Measurements from ENCODE around the gene PWWP2B. TPM values are rescaled to one million over a fixed set of nuclear protein-coding genes. Genes with fewer than 3 reads are reported as not detected.

PWWP2B gene
- total RNA-seq, 1 donor from 2014 or later: 12.0 TPM

DNA sequence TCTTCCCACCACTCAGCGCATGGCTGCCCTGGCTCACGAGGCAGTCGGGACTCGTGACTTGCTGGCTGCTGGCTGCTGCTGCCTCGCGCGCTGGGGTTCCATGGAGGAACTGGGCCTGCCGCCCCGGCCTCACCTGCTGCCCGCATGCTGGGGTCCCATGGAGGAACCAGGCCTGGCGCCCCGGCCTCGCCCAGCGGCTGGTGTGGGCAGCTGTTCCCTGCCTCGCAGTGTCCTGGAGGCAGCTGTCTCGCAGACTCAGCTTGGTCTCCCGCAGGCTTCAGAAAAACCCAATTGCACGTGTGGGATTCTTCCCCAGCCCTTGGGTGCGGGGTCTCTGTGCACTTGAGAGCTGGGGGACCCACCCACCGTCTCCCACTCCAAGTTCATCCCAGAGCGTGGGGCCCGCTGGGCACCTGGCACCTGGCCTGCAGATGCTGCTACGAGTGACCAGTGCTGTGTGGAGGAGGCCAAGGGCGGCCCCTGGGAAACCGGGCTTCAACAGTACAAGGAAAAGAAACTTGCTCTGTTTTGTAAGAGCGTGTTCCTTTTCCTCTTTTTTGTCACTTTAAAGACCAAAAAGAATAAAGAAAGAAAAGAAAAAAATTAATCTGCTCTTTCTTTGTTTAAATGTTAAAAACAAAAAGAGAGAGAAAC, 20.4 kb downstream of the PWWP2B start:
- Histone ChIP-seq H3K9me3 (ENCODE audit: insufficient read depth, low read depth, low read length) (no peaks in the 10 kb centered on the region), H3K4me1 (ENCODE audit: insufficient read depth, low read length) (peaks cover 14% of the 10 kb centered on the region), H4K20me1 (ENCODE audit: insufficient read depth, low read length) (peaks cover 8% of the 10 kb centered on the region), H3K4me2 (ENCODE audit: low read length) (no peak overlapping the region), H3K36me3 (ENCODE audit: insufficient read depth, low read length) (no peaks in the 10 kb centered on the region), H3K27ac (ENCODE audit: low read depth, low read length) (no peak overlapping the region), H2AFZ (ENCODE audit: low read depth, low read length) (no peak overlapping the region), H3K27me3 (ENCODE audit: insufficient read depth, low read length) (no peaks in the 10 kb centered on the region), H3K79me2 (ENCODE audit: insufficient read depth, low read length) (no peaks in the 10 kb centered on the region), H3K9ac (ENCODE audit: low read length) (no peak overlapping the region), H3K4me3 (ENCODE audit: insufficient read depth, low read depth, low read length) (no peak overlapping the region)
- Mint-ChIP-seq H3K4me1 (ENCODE audit: low read depth, unreplicated experiment) (peaks cover 19% of the 10 kb centered on the region), H3K36me3 (ENCODE audit: low read depth, unreplicated experiment) (no peaks in the 10 kb centered on the region), H3K9me3 (ENCODE audit: unreplicated experiment) (no peaks in the 10 kb centered on the region), H3K27me3 (ENCODE audit: low read depth, unreplicated experiment) (no peaks in the 10 kb centered on the region), H3K27ac (ENCODE audit: unreplicated experiment) (no peak overlapping the region), H3K4me3 (ENCODE audit: unreplicated experiment) (no peak overlapping the region)
- DNase-seq (ENCODE audit: low read depth) (no peak), FAIRE-seq (no peak)
- no peak for TF ChIP-seq EZH2 (IDR thresholded peaks at IDR 0.05; ENCODE audit: insufficient read depth, low read length)
- TF ChIP-seq, protein P1, sequence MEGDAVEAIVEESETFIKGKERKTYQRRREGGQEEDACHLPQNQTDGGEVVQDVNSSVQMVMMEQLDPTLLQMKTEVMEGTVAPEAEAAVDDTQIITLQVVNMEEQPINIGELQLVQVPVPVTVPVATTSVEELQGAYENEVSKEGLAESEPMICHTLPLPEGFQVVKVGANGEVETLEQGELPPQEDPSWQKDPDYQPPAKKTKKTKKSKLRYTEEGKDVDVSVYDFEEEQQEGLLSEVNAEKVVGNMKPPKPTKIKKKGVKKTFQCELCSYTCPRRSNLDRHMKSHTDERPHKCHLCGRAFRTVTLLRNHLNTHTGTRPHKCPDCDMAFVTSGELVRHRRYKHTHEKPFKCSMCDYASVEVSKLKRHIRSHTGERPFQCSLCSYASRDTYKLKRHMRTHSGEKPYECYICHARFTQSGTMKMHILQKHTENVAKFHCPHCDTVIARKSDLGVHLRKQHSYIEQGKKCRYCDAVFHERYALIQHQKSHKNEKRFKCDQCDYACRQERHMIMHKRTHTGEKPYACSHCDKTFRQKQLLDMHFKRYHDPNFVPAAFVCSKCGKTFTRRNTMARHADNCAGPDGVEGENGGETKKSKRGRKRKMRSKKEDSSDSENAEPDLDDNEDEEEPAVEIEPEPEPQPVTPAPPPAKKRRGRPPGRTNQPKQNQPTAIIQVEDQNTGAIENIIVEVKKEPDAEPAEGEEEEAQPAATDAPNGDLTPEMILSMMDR (IDR thresholded peaks at IDR 0.05; ENCODE audit: insufficient read depth, low read depth, low read length): no peak

DNA sequence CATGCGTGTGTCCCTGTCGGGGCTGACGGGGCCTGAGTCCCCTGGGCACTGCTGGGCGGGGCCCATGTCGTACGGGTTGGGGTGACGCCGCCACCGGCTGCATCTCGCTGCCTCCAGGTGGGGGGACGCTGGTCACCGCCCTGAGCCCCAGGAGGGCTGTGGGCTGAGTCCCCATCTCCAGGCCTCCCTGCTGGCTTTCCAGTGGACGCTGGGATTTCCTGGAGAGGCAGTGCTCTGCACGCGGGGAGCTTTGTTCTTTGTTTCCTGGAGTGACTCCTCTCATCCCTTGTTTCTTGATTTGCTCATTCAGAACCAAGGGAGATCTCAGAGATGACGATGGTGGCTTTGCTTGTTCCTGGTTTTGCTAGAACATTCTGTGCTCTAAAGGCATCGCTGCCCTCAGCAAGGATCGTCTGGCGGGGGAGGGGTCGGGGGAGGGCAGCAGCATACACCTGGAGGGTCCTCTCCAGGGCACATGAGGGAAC, 21.0 kb downstream of the PWWP2B start:
- Mint-ChIP-seq H3K9me3 (ENCODE audit: unreplicated experiment) (no peaks in the 10 kb centered on the region), H3K4me3 (ENCODE audit: unreplicated experiment) (no peak overlapping the region), H3K27ac (ENCODE audit: unreplicated experiment) (no peak overlapping the region), H3K27me3 (ENCODE audit: low read depth, unreplicated experiment) (no peaks in the 10 kb centered on the region), H3K36me3 (ENCODE audit: low read depth, unreplicated experiment) (no peaks in the 10 kb centered on the region), H3K4me1 (ENCODE audit: low read depth, unreplicated experiment) (peaks cover 23% of the 10 kb centered on the region)
- no peaks in the 10 kb centered on the region for H3K79me2 ChIP-seq (ENCODE audit: insufficient read depth, low read length)
- no peak overlapping the region for H3K4me2 ChIP-seq (ENCODE audit: low read length)
- DNase-seq (ENCODE audit: low read depth): no peak
- H3K9me3 ChIP-seq (ENCODE audit: insufficient read depth, low read depth, low read length): no peaks in the 10 kb centered on the region
- H3K4me1 ChIP-seq (ENCODE audit: insufficient read depth, low read length): peaks cover 14% of the 10 kb centered on the region
- H3K9ac ChIP-seq (ENCODE audit: low read length): no peak overlapping the region
- H2AFZ ChIP-seq (ENCODE audit: low read depth, low read length): no peak overlapping the region
- no peaks in the 10 kb centered on the region for H3K36me3 ChIP-seq (ENCODE audit: insufficient read depth, low read length)
- H3K4me3 ChIP-seq (ENCODE audit: insufficient read depth, low read depth, low read length): no peak overlapping the region
- H4K20me1 ChIP-seq (ENCODE audit: insufficient read depth, low read length): peaks cover 8% of the 10 kb centered on the region
- FAIRE-seq: no peak
- H3K27ac ChIP-seq (ENCODE audit: low read depth, low read length): no peak overlapping the region
- no peak for TF ChIP-seq EZH2 (IDR thresholded peaks at IDR 0.05; ENCODE audit: insufficient read depth, low read length)
- TF ChIP-seq, protein P1 (IDR thresholded peaks at IDR 0.05; ENCODE audit: insufficient read depth, low read depth, low read length): no peak
- no peaks in the 10 kb centered on the region for H3K27me3 ChIP-seq (ENCODE audit: insufficient read depth, low read length)
